Ovary (tissue), 9 donors: ENCODE data around the gene GPR26. TPM values are rescaled to one million over a fixed set of nuclear protein-coding genes. Genes with fewer than 3 reads are reported as not detected.

Source experiments
- DNase-seq, 5 donors: peaks; one replicate each; pipeline ENCODE4 v3.0.0-alpha.2; 2019 to 2020
- H3K27ac ChIP-seq, 2 donors: fragments of 200-600 bp; one replicate each; pipeline versions ENCODE4 v1.5.1 to v1.8.0; 2019 to 2022
- H3K27me3 ChIP-seq: fragments of 200-600 bp; one replicate; pipeline ENCODE4 v1.8.0; 2022
- H3K36me3 ChIP-seq: fragments of 200-600 bp; sonication (generic); one replicate; pipeline ENCODE4 v1.5.1; 2019
- H3K4me1 ChIP-seq: one replicate; pipeline ENCODE4 v1.8.1; 2013; ENCODE audit warnings: mild to moderate bottlenecking, moderate library complexity; ENCODE audit not compliant: insufficient read depth
- H3K4me3 ChIP-seq: fragments of 200-600 bp; sonication (generic); one replicate; pipeline ENCODE4 v1.5.1; 2017
- H3K9me3 ChIP-seq, 2 donors: fragments of 200-600 bp in 1 of 2; sonication (generic) in 1 of 2; one replicate each; pipeline versions ENCODE4 v1.5.1 to v1.8.1; 2013 to 2019; ENCODE audit warnings: mild to moderate bottlenecking in 1 of 2, moderate library complexity in 1 of 2
- CTCF ChIP-seq, 3 donors: fragments of 450-650 bp in 2 of 3; fragments of 200-600 bp in 1 of 3; IDR thresholded peaks; one replicate each; pipeline versions ENCODE4 v1.5.1 to v1.8.0; 2016 to 2022; ENCODE audit warnings: antibody characterized with exemption in 3 of 3, mild to moderate bottlenecking in 1 of 3
- EP300 ChIP-seq: sonication (generic); formaldehyde crosslinking; IDR thresholded peaks from one replicate; pipeline ENCODE4 v1.6.1; 2017; ENCODE audit warnings: antibody characterized with exemption
- POLR2A ChIP-seq: fragments of 450-650 bp; IDR thresholded peaks from one replicate; pipeline ENCODE4 v1.6.1; 2017; ENCODE audit warnings: antibody characterized with exemption, mild to moderate bottlenecking, moderate library complexity
- WGBS, 3 donors: extraction: QIAGEN DNeasy Blood & Tissue Kit in 1 of 3; methylation state at CpG; one replicate each; pipeline versions ENCODE4 v1.1.5 to v1.1.7; 2013 to 2017; 5-methylcytosine and 5-hydroxymethylcytosine counted together
- intact Hi-C, 4 donors: fragments of 100-400 bp; cut with DNase I; formaldehyde crosslinking; loops; one replicate each; pipeline versions ENCODE4 v1.11.0 to v1.15.1; 2022 to 2023
- polyA plus RNA-seq, 2 donors: library from polyadenylated mRNA; stranded (reverse); fragments of 200-250 nt in 1 of 2; fragments of 350-450 nt in 1 of 2; fragmentation: Illumina TruSeq in 1 of 2; extraction: RNeasy Lipid Tissue Mini Kit (QIAGEN cat#74804) in 1 of 2; gene quantifications; one replicate each; pipeline ENCODE4 v1.2.3, GENCODE V29; 2013 to 2014
- total RNA-seq, 7 donors: library from RNA; depleted of rRNA in 2 of 7; stranded (reverse); fragments of >200 nt in 2 of 7; fragmentation: NEBNext Ultra II Directional in 3 of 7; extraction: Animal tissue kit (Norgen Biotek cat#: 25700) in 3 of 7; gene quantifications; one replicate each; pipeline versions ENCODE4 v1.1.0 to v1.2.4, GENCODE V29; 2016 to 2023
- donor health status: DM: no; HTN: no; CAD: no; lungs with moderate emphysema.
- donor health status: DM: no; HTN: no; CAD: no.
- donor health status: Bipolar disorder and iron deficiency.
- donor health status: DM: yes; HTN: yes; CAD: no.
- donor health status: DM: no; HTN: no; CAD: no.
- donor health status: DM: yes; HTN: yes; CAD: no.

Gene GPR26
- total and polyA plus RNA-seq, 9 donors: not detected

DNA sequence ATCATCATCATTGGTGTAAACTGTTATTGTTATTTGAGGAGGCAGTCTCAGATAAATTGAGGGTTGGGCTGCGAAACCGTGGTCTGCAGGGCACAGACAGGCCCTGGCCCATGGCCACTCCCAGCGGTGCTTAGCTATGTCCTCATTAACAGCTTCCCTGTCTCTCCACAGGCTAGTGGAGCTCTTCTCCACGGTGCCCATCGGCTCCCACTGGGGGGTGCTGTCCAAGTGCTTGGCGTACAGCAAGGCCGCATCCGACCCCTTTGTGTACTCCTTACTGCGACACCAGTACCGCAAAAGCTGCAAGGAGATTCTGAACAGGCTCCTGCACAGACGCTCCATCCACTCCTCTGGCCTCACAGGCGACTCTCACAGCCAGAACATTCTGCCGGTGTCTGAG, 21.6 kb downstream of the GPR26 start:
- Histone ChIP-seq H3K4me3 (no peak overlapping the region), H3K9me3 (no peaks in the 10 kb centered on the region), H3K4me1 (no peaks in the 10 kb centered on the region), H3K36me3 (no peaks in the 10 kb centered on the region), H3K27me3 (no peaks in the 10 kb centered on the region), H3K27ac (no peak overlapping the region)
- no peak for TF ChIP-seq CTCF (IDR thresholded peaks at IDR 0.05)
- no peak for TF ChIP-seq POLR2A
- no peak for TF ChIP-seq EP300
- 48 to 62% (median 49%) methylated on average over 13 of the region's 13 CpGs for WGBS, 3 donors
- intact Hi-C loops: no loop called here
- no peak for DNase-seq

- Histone ChIP-seq H3K9me3 (no peaks in the 10 kb centered on the region), H3K36me3 (no peaks in the 10 kb centered on the region), H3K27ac (no peak overlapping the region), H3K4me1 (no peaks in the 10 kb centered on the region), H3K27me3 (no peaks in the 10 kb centered on the region), H3K4me3 (no peak overlapping the region)
- no peak for TF ChIP-seq POLR2A
- no peak for TF ChIP-seq CTCF (IDR thresholded peaks at IDR 0.05)
- TF ChIP-seq EP300: no peak
- intact Hi-C loops: no loop called here
- 74 to 94% (median 78%) methylated on average over 2 of the region's 2 CpGs for WGBS, 3 donors
- no peak for DNase-seq
Observed at GRCh38 chr10:123689880-123690279, 23.7 kb downstream of the GPR26 start.

DNA sequence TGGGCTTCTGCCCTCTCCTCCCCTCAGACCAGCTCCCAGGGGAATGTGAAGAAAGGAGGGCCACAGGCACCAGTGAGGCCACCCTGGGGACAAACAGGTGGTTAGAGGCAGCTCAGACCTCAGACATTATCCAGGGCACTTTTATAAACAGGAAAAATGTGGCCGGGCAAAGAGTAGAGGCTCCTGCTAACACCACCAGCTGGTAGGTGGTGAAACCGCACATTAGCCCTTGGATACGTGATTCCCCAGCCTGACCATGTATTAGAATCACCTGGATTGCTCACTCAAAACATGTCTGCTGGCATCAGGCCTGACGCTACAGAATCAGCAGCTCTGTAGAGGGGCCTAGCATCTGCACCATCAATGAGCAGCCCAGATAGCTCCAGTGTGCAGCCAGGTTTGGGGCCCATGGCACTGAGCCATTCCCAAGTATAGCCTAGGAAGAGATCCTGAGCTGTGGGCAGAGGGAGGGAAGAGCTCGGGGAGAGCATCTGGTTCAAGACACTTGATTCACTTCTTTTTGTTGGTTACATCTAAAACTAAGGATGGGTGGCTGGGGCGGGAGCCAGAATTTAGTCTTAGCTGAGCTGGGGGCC, 37.1 kb downstream of the GPR26 start:
- intact Hi-C loops: no loop called here
- Histone ChIP-seq H3K4me1 (peaks cover 1% of the 10 kb centered on the region), H3K27me3 (no peaks in the 10 kb centered on the region), H3K4me3 (no peak overlapping the region), H3K36me3 (no peaks in the 10 kb centered on the region), H3K9me3 (no peaks in the 10 kb centered on the region), H3K27ac (no peak overlapping the region)
- DNase-seq: no peak
- TF ChIP-seq EP300 (no peak), CTCF (IDR thresholded peaks at IDR 0.05) (no peak), POLR2A (no peak)
- WGBS, 3 donors: 75 to 88% (median 79%) methylated on average over 6 of the region's 6 CpGs

GRCh38 chr10:123704076-123704475, 37.9 kb downstream of the GPR26 start:
- no peaks in the 10 kb centered on the region for H3K9me3 ChIP-seq
- no peaks in the 10 kb centered on the region for H3K27me3 ChIP-seq
- TF ChIP-seq CTCF (IDR thresholded peaks at IDR 0.05): no peak
- TF ChIP-seq POLR2A: no peak
- no peak for TF ChIP-seq EP300
- intact Hi-C loops: no loop called here
- DNase-seq: no peak
- no peak overlapping the region for H3K4me3 ChIP-seq
- H3K36me3 ChIP-seq: no peaks in the 10 kb centered on the region
- WGBS, 3 donors: 88 to 93% (median 91%) methylated on average over 8 of the region's 8 CpGs
- no peak overlapping the region for H3K27ac ChIP-seq
- peaks cover 1% of the 10 kb centered on the region for H3K4me1 ChIP-seq
